B cell (primary cell): ENCODE data around the gene MATR3. TPM values are rescaled to one million over a fixed set of nuclear protein-coding genes. Genes with fewer than 3 reads are reported as not detected.

Source experiments
- ATAC-seq: fragments of 200-7000 bp; cut with Tn5 transposase; one replicate; pipeline ENCODE4 v1.10.0; 2021; ENCODE audit warnings: low read depth, mild to moderate bottlenecking, moderate number of reproducible peaks, moderate library complexity
- CTCF ChIA-PET: fragments of 350-600 bp; sonication (Branson Sonifier 250); formaldehyde crosslinking; loops from one replicate; lab custom pipeline; 2021; ENCODE audit warnings: antibody characterized with exemption, inconsistent platforms; lab: Charles Lee
- POLR2A ChIA-PET: fragments of 350-600 bp; sonication (Branson Sonifier 250); formaldehyde crosslinking; loops from one replicate; lab custom pipeline; 2021; ENCODE audit warnings: antibody characterized with exemption; lab: Charles Lee
- DNase-seq: peaks from one replicate; pipeline ENCODE4 v3.0.0; 2013
- H2AFZ ChIP-seq: 2 replicates; pipeline ENCODE4 v1.6.1; 2012; ENCODE audit warnings: mild to moderate bottlenecking, low read depth, low read length; ENCODE audit not compliant: insufficient read depth, poor library complexity, severe bottlenecking
- H3K27ac ChIP-seq, 2 donors: 1 replicate in 1 of 2; 2 replicates in 1 of 2; pipeline ENCODE4 v1.5.1; 2012 to 2013; ENCODE audit warnings: low read length in 2 of 2, mild to moderate bottlenecking in 2 of 2, moderate library complexity in 1 of 2
- H3K27me3 ChIP-seq, 4 experiments: fragments of 200-600 bp in 1 of 4; sonication (generic) in 1 of 4; replicated peaks in 1 of 4; 1 replicate in 2 of 4; 2 replicates in 2 of 4; pipeline versions ENCODE4 v1.6.1 to v1.7.0; 2013 to 2016; ENCODE audit warnings: low read length in 3 of 4, mild to moderate bottlenecking in 2 of 4, mixed read lengths in 1 of 4, moderate library complexity in 1 of 4; ENCODE audit not compliant: insufficient read depth in 4 of 4, control insufficient read depth in 3 of 4; ENCODE audit errors: control extremely low read depth in 1 of 4
- H3K36me3 ChIP-seq, 2 experiments: replicated peaks in 1 of 2; 1 replicate in 1 of 2; 2 replicates in 1 of 2; pipeline versions ENCODE4 v1.6.1 to v1.7.1; 2013; ENCODE audit warnings: low read length in 1 of 2; ENCODE audit not compliant: insufficient read depth in 2 of 2, control insufficient read depth in 1 of 2; ENCODE audit errors: control extremely low read depth in 1 of 2, extremely low read depth in 1 of 2
- H3K4me1 ChIP-seq, 2 donors: fragments of 200-600 bp in 1 of 2; sonication (generic) in 1 of 2; 1 replicate in 1 of 2; 2 replicates in 1 of 2; pipeline versions ENCODE4 v1.5.1 to v1.6.1; 2013 to 2017; ENCODE audit warnings: low read length in 2 of 2; ENCODE audit not compliant: control insufficient read depth in 2 of 2, insufficient read depth in 2 of 2
- H3K4me2 ChIP-seq: replicated peaks from 2 replicates; pipeline ENCODE3; 2012; ENCODE audit warnings: mild to moderate bottlenecking, low read depth, low read length; ENCODE audit not compliant: poor library complexity, severe bottlenecking
- H3K4me3 ChIP-seq, 5 experiments: fragments of 200-600 bp in 1 of 5; sonication (generic) in 1 of 5; 1 replicate in 3 of 5; 2 replicates in 2 of 5; pipeline versions ENCODE4 v1.5.1 to v1.7.0; 2011 to 2016; ENCODE audit warnings: low read length in 4 of 5, mild to moderate bottlenecking in 4 of 5, low read depth in 2 of 5, control low read depth in 1 of 5, moderate library complexity in 1 of 5; ENCODE audit not compliant: insufficient read depth in 1 of 5; ENCODE audit errors: control extremely low read depth in 1 of 5, extremely low read depth in 1 of 5
- H3K79me2 ChIP-seq: fragments of 200-600 bp; sonication (generic); one replicate; pipeline ENCODE4 v1.6.0; 2016; ENCODE audit warnings: low read length; ENCODE audit not compliant: control insufficient read depth, insufficient read depth
- H3K9ac ChIP-seq: fragments of 200-600 bp; sonication (generic); 2 replicates; pipeline ENCODE4 v1.6.1; 2017; ENCODE audit warnings: mild to moderate bottlenecking, low read length, moderate library complexity
- H3K9me3 ChIP-seq, 3 donors: one replicate each; pipeline versions ENCODE4 v1.6.1 to v1.7.1; 2013; ENCODE audit warnings: low read length in 2 of 3; ENCODE audit not compliant: control insufficient read depth in 2 of 3, insufficient read depth in 1 of 3; ENCODE audit errors: control extremely low read depth in 1 of 3
- H4K20me1 ChIP-seq: 2 replicates; pipeline ENCODE4 v1.6.0; 2012; ENCODE audit warnings: mild to moderate bottlenecking, low read length; ENCODE audit not compliant: insufficient read depth, control insufficient read depth, poor library complexity, severe bottlenecking
- H3K27ac Mint-ChIP-seq: one replicate; pipeline ENCODE4 v1.8.0; 2021; ENCODE audit warnings: mixed read lengths
- H3K27me3 Mint-ChIP-seq: one replicate; pipeline ENCODE4 v1.8.0; 2021; ENCODE audit warnings: mixed read lengths
- H3K4me1 Mint-ChIP-seq: one replicate; pipeline ENCODE4 v1.8.0; 2021; ENCODE audit warnings: mixed read lengths
- H3K4me3 Mint-ChIP-seq: one replicate; pipeline ENCODE4 v1.8.0; 2021; ENCODE audit warnings: mixed read lengths
- H3K9me3 Mint-ChIP-seq: one replicate; pipeline ENCODE4 v1.8.0; 2022; ENCODE audit warnings: mixed read lengths; ENCODE audit not compliant: insufficient read depth
- CTCF ChIP-seq: fragments of 200-600 bp; IDR thresholded peaks from one replicate; pipeline ENCODE4 v1.8.0; 2022; ENCODE audit warnings: antibody characterized with exemption, mild to moderate bottlenecking
- EZH2 ChIP-seq: IDR thresholded peaks from 2 replicates; pipeline ENCODE4 v1.6.1; 2012; ENCODE audit warnings: borderline replicate concordance, low read depth, mild to moderate bottlenecking, moderate library complexity, low read length; ENCODE audit not compliant: insufficient read depth, poor library complexity, severe bottlenecking
- WGBS: methylation state at CpG from one replicate; pipeline ENCODE4 v1.1.5; 2013; ENCODE audit warnings: missing lambda C conversion rate; ENCODE audit not compliant: insufficient coverage; 5-methylcytosine and 5-hydroxymethylcytosine counted together
- intact Hi-C: fragments of 100-400 bp; cut with micrococcal nuclease; formaldehyde crosslinking; loops from one replicate; pipeline ENCODE4 v1.10.0; 2022
- polyA plus RNA-seq: library from polyadenylated mRNA; depleted of rRNA; stranded (reverse); fragments of >200 nt; gene quantifications from 2 replicates; pipeline ENCODE4 v1.2.3, GENCODE V29; 2012
- total RNA-seq, 2 donors: library from RNA; stranded (reverse); fragments of 120-200 nt in 1 of 2; gene quantifications; 1 replicate in 1 of 2; 2 replicates in 1 of 2; pipeline versions ENCODE4 v1.2.3 to v1.2.4, GENCODE V29; 2013 to 2022

Gene MATR3
- total and polyA plus RNA-seq, 2 donors (not counting 1 experiment from before 2014, with no cell fraction given) = 76.7 to 243 TPM

GRCh38 chr5:139358064-139358463 lies 64.5 kb downstream of the MATR3 start:
- H3K4me2 ChIP-seq = no peak overlapping the region
- DNase-seq = no peak
- no peak overlapping the region for H3K9ac ChIP-seq
- peaks cover 4 to 8% of the 10 kb centered on the region in 2 experiments for H3K36me3 ChIP-seq
- intact Hi-C loops = no loop called here
- peaks cover 0 to 4% (median 0%) of the 10 kb centered on the region in 3 donors for H3K9me3 ChIP-seq
- no peak for TF ChIP-seq CTCF
- no peak for TF ChIP-seq EZH2
- no peak overlapping the region for H3K27ac ChIP-seq
- Mint-ChIP-seq H3K4me1 (peaks cover 30% of the 10 kb centered on the region), H3K27me3 (no peaks in the 10 kb centered on the region), H3K9me3 (no peaks in the 10 kb centered on the region), H3K4me3 (no peak overlapping the region), H3K27ac (no peak overlapping the region)
- no peak overlapping the region for H2AFZ ChIP-seq
- no peak overlapping the region for H3K4me3 ChIP-seq
- peaks cover 98% of the 10 kb centered on the region for H3K79me2 ChIP-seq
- no peak for ATAC-seq
- H4K20me1 ChIP-seq = peaks cover 98% of the 10 kb centered on the region
- no peaks in the 10 kb centered on the region for H3K27me3 ChIP-seq
- H3K4me1 ChIP-seq = no peaks in the 10 kb centered on the region
- CTCF ChIA-PET = interaction anchor here (1.9 kb wide), 1 partner anchor 17 kb away, joined by 6 read pairs; the partner anchor contains the start of gene PAIP2
- POLR2A ChIA-PET = no interaction called here

- Histone ChIP-seq H3K4me2 (no peak overlapping the region), H3K36me3 (peaks cover 7 to 22% of the 10 kb centered on the region in 2 experiments), H3K9ac (no peak overlapping the region), H3K27ac (no peak overlapping the region), H3K27me3 (no peaks in the 10 kb centered on the region), H3K79me2 (peaks cover 80% of the 10 kb centered on the region), H3K9me3 (no peaks in the 10 kb centered on the region), H3K4me1 (no peaks in the 10 kb centered on the region), H3K4me3 (no peak overlapping the region), H2AFZ (no peak overlapping the region), H4K20me1 (peaks cover 84% of the 10 kb centered on the region)
- Mint-ChIP-seq H3K27me3 (no peaks in the 10 kb centered on the region), H3K4me3 (no peak overlapping the region), H3K27ac (no peak overlapping the region), H3K9me3 (no peaks in the 10 kb centered on the region), H3K4me1 (peaks cover 24% of the 10 kb centered on the region)
- DNase-seq = no peak
- intact Hi-C loops = no loop called here
- POLR2A ChIA-PET = no interaction called here
- CTCF ChIA-PET = no interaction called here
- 95% methylated on average over 2 of the region's 4 CpGs for WGBS
- no peak for TF ChIP-seq EZH2
- no peak for TF ChIP-seq CTCF
- ATAC-seq = no peak
These were observed 66.8 kb downstream of the MATR3 start for GRCh38 chr5:139360384-139360783.
